Lower lobe of right lung (tissue), 2 donors: Measurements from ENCODE around the gene CCDC134. TPM values are rescaled to one million over a fixed set of nuclear protein-coding genes. Genes with fewer than 3 reads are reported as not detected.

Experiments
- ATAC-seq, 2 donors: fragments of 200-7000 bp; cut with Tn5 transposase; one replicate each; pipeline ENCODE4 v1.9.1; 2020 to 2022; ENCODE audit warnings: mild to moderate bottlenecking in 2 of 2, moderate library complexity in 2 of 2
- DNase-seq: peaks from one replicate; pipeline ENCODE4 v3.0.0-alpha.2; 2020
- H3K27ac ChIP-seq: fragments of 200-600 bp; one replicate; pipeline ENCODE4 v1.8.0; 2022
- H3K27me3 ChIP-seq: fragments of 200-600 bp; one replicate; pipeline ENCODE4 v1.8.0; 2022; ENCODE audit warnings: low read depth
- H3K36me3 ChIP-seq: fragments of 200-600 bp; one replicate; pipeline ENCODE4 v1.8.0; 2022; ENCODE audit warnings: mild to moderate bottlenecking
- H3K4me1 ChIP-seq: fragments of 200-600 bp; one replicate; pipeline ENCODE4 v1.8.0; 2022
- H3K4me3 ChIP-seq: fragments of 200-600 bp; one replicate; pipeline ENCODE4 v1.8.0; 2022; ENCODE audit warnings: mild to moderate bottlenecking
- H3K9me3 ChIP-seq: fragments of 200-600 bp; one replicate; pipeline ENCODE4 v1.8.0; 2022
- intact Hi-C: fragments of 100-400 bp; cut with DNase I; formaldehyde crosslinking; loops from one replicate; pipeline ENCODE4 v1.11.0; 2022
- total RNA-seq: library from RNA; stranded (reverse); fragmentation: NEBNext Ultra II Directional; extraction: Animal tissue kit (Norgen Biotek cat#: 25700); gene quantifications from one replicate; pipeline ENCODE4 v1.2.1, GENCODE V29; 2021
- TF ChIP-seq, protein P1 (sequence below): fragments of 200-600 bp; IDR thresholded peaks from one replicate; pipeline ENCODE4 v1.8.0; 2022; ENCODE audit warnings: antibody characterized with exemption, mild to moderate bottlenecking
- donor health status: DM: no; HTN: yes; CAD: no; lungs with severe emphysema.

The CCDC134 gene
- total RNA-seq, 1 donor from 2014 or later = 7.9 TPM

DNA sequence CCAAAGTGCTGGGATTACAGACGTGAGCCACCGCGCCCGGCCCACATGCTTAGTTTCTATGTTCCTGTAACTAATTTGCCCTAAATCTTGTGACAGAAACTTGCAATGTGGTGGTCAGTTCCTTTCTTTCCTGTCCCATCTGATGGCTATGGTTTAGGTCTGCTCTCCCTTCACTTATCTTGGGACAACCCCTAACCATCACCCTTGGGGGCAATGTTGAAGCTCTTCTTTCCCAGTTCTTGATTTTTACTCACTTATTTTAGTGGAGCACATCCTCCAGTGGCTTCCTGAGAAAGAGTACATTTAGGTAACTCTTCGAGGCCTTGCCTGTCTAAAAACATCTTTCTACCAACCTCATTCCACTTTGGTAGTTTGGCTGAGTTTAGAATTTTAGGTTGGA is 39.7 kb downstream of the CCDC134 start:
- ATAC-seq (no peak), DNase-seq (no peak)
- TF ChIP-seq, protein P1, sequence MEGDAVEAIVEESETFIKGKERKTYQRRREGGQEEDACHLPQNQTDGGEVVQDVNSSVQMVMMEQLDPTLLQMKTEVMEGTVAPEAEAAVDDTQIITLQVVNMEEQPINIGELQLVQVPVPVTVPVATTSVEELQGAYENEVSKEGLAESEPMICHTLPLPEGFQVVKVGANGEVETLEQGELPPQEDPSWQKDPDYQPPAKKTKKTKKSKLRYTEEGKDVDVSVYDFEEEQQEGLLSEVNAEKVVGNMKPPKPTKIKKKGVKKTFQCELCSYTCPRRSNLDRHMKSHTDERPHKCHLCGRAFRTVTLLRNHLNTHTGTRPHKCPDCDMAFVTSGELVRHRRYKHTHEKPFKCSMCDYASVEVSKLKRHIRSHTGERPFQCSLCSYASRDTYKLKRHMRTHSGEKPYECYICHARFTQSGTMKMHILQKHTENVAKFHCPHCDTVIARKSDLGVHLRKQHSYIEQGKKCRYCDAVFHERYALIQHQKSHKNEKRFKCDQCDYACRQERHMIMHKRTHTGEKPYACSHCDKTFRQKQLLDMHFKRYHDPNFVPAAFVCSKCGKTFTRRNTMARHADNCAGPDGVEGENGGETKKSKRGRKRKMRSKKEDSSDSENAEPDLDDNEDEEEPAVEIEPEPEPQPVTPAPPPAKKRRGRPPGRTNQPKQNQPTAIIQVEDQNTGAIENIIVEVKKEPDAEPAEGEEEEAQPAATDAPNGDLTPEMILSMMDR = no peak
- intact Hi-C loops = no loop called here
- peaks cover 24% of the 10 kb centered on the region for H3K36me3 ChIP-seq
- H3K27me3 ChIP-seq = no peaks in the 10 kb centered on the region
- no peaks in the 10 kb centered on the region for H3K9me3 ChIP-seq
- H3K27ac ChIP-seq = no peak overlapping the region
- peaks cover 44% of the 10 kb centered on the region for H3K4me1 ChIP-seq
- no peak overlapping the region for H3K4me3 ChIP-seq

DNA sequence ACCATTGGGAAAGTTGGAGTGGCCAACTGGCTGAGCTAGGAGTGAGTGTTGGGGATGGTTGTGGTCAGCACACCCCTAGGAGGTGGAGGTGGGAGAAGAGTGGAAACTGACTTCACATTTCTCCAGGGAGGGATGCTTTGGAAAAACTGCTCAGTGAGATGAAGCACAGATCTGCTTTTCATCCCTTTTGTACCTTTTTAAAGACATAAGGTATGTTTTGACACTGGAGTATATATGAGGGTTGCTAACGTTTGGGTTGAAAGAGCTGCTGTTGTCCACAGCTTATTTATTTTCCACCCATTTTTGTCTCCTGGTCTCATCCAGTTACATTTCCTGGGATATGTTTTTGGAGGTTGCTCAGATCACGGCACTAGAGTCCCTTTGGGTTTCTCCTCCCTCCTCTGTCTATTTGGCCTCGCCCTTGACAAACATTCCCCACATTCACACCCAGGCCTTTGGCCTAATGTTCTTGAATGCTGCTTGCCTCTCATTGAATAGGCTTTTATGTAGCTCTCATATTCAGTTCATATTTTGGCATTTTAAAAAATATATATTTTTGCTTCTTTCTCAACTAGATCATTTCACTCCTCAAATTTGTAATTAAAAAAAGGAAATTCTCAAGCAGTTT is 40.7 kb downstream of the CCDC134 start:
- no peaks in the 10 kb centered on the region for H3K27me3 ChIP-seq
- peaks cover 48% of the 10 kb centered on the region for H3K4me1 ChIP-seq
- peaks cover 18% of the 10 kb centered on the region for H3K36me3 ChIP-seq
- H3K9me3 ChIP-seq = no peaks in the 10 kb centered on the region
- H3K4me3 ChIP-seq = no peak overlapping the region
- ATAC-seq (peak; percentile 7 to 50), DNase-seq (no peak)
- TF ChIP-seq, protein P1 = no peak
- peak overlapping the region; percentile 49 for H3K27ac ChIP-seq
- intact Hi-C loops = no loop called here

DNA sequence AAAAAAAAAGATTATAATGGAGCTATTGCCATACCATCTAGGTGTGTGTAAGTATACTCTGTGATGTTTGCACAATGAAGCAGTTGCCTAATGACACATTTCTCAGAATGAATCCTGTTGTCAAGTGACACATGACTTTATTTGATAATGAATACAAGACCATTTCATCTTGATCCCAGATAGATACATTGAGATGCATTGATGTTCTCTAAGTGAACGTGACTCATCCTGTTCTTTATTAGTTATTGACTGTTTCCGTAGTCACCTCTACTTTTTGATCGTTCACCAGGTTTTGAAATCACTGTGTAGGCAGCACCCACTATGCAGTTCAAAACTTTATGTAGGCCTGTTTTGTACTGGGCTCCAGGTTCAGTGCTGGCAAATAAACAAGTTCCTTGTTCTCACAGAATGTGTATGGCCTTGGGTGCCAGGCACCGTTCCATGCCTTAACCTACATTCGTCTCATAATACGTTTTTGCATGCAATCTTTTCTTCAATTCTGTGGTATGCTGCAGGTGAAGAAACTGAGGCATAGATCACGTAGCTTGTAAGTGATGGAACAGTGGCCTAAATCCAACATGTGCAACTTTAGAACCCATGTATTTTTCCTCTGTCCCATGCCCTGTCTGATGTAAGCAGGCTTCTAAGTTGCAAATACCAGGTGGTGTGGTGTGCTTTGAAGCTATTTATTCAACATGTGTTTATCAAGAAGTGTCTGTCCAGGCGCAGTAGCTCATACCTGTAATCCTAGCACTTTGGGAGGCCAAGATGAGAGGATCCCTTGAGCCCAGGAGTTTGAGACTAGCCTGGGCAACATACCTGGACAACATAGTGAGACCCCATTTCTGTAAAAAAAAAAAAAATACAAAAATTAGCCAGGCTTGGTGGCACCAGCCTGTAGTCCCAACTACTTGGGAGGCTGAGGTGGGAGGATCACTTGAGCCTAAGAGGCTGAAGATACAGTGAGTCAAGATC is 42.8 kb downstream of the CCDC134 start:
- DNase-seq (no peak), ATAC-seq (peak in 1 of 2 donors; percentile 15)
- no peak overlapping the region for H3K4me3 ChIP-seq
- H3K27ac ChIP-seq = peak overlapping the region; percentile 8
- H3K4me1 ChIP-seq = peaks cover 66% of the 10 kb centered on the region
- H3K36me3 ChIP-seq = peaks cover 7% of the 10 kb centered on the region
- no peaks in the 10 kb centered on the region for H3K27me3 ChIP-seq
- intact Hi-C loops = no loop called here
- no peaks in the 10 kb centered on the region for H3K9me3 ChIP-seq
- TF ChIP-seq, protein P1 = no peak

GRCh38 chr22:41844036-41844435 is 43.6 kb downstream of the CCDC134 start:
- Histone ChIP-seq H3K27ac (peak overlapping the region; percentile 5), H3K4me1 (peaks cover 66% of the 10 kb centered on the region), H3K4me3 (no peak overlapping the region), H3K9me3 (no peaks in the 10 kb centered on the region), H3K36me3 (peaks cover 7% of the 10 kb centered on the region), H3K27me3 (no peaks in the 10 kb centered on the region)
- no peak for ATAC-seq
- DNase-seq = no peak
- TF ChIP-seq, protein P1 = no peak
- intact Hi-C loops = no loop called here

DNA sequence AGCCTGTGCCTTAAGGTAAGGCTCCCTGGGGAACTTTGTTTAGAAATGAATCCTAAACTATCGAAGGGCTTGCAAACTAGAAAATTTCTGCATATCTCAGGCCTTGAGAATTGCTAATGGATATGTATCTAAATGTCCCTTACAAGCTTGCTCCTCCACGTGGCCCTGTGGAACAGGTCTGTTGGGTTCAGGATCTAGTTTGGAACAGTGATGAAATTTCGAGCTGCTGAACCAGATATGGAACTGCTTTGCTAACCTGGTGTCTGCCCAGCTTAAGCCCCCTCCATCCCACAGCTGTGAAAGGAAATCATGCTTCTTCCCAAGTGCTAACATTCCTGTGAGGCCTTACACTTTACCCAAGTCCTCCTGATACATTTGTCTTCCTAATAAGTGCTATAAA is 44.0 kb downstream of the CCDC134 start:
- intact Hi-C loops = no loop called here
- Histone ChIP-seq H3K4me3 (no peak overlapping the region), H3K36me3 (peaks cover 7% of the 10 kb centered on the region), H3K27me3 (no peaks in the 10 kb centered on the region), H3K4me1 (peaks cover 69% of the 10 kb centered on the region), H3K9me3 (no peaks in the 10 kb centered on the region), H3K27ac (peak overlapping the region; percentile 5)
- DNase-seq (peak; percentile 63), ATAC-seq (peak; percentile 60 to 63)
- TF ChIP-seq, protein P1 = no peak
